ENCODE results near the gene CLDN12.

CLDN12 gene

GRCh38 chr7:90391488-90391887 is 11.8 kb upstream of the CLDN12 start:
- H3K4me3 ChIP-seq (ENCODE audit: control insufficient read depth, low read depth, low read length): no peak overlapping the region
- TF ChIP-seq CTCF (conservative IDR thresholded peaks at IDR 0.05; ENCODE audit: control insufficient read depth, insufficient read depth, low read depth, low read length): no peak
- DNase-seq (ENCODE audit: low read depth): no peak

- TF ChIP-seq CTCF (conservative IDR thresholded peaks at IDR 0.05; ENCODE audit: control insufficient read depth, insufficient read depth, low read depth, low read length): no peak
- no peak overlapping the region for H3K4me3 ChIP-seq (ENCODE audit: control insufficient read depth, low read depth, low read length)
- DNase-seq (ENCODE audit: low read depth): no peak
These were observed 6.8 kb upstream of the CLDN12 start for GRCh38 chr7:90396420-90396819.

GRCh38 chr7:90401989-90402388 is 1.3 kb upstream of the CLDN12 start:
- no peak for TF ChIP-seq CTCF (conservative IDR thresholded peaks at IDR 0.05; ENCODE audit: control insufficient read depth, insufficient read depth, low read depth, low read length)
- H3K4me3 ChIP-seq (ENCODE audit: control insufficient read depth, low read depth, low read length): no peak overlapping the region
- peak; percentile 62 for DNase-seq (ENCODE audit: low read depth)

GRCh38 chr7:90402785-90403173 is 482 bp upstream of the CLDN12 start:
- TF ChIP-seq CTCF (conservative IDR thresholded peaks at IDR 0.05; ENCODE audit: control insufficient read depth, insufficient read depth, low read depth, low read length): no peak
- H3K4me3 ChIP-seq (ENCODE audit: control insufficient read depth, low read depth, low read length): peak overlapping the region; percentile 91
- no peak for DNase-seq (ENCODE audit: low read depth)

- peak; percentile 72 for DNase-seq (ENCODE audit: low read depth)
- no peak for TF ChIP-seq CTCF (conservative IDR thresholded peaks at IDR 0.05; ENCODE audit: control insufficient read depth, insufficient read depth, low read depth, low read length)
- H3K4me3 ChIP-seq (ENCODE audit: control insufficient read depth, low read depth, low read length): peak overlapping the region; percentile 91
These were observed 1.5 kb downstream of the CLDN12 start for GRCh38 chr7:90404777-90405176.

DNA sequence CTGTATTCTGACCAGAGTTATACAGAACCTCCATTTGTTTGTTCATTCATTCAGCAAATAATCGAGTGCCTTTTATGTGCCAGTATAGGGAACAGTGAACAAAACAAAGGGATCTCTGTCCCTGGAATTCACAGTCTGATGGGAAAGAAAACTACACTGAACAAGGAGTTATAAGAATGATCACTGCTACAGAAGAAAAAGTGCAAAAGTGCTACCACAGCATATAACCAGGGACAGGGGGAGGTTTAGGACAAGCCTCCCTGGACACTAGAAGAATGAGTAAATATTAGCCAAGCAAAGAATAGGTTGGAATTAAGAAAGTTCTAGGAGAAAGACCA is 4.2 kb downstream of the CLDN12 start:
- no peak for DNase-seq (ENCODE audit: low read depth)
- H3K4me3 ChIP-seq (ENCODE audit: control insufficient read depth, low read depth, low read length): no peak overlapping the region
- no peak for TF ChIP-seq CTCF (conservative IDR thresholded peaks at IDR 0.05; ENCODE audit: control insufficient read depth, insufficient read depth, low read depth, low read length)

GRCh38 chr7:90408142-90408541 is 4.9 kb downstream of the CLDN12 start:
- H3K4me3 ChIP-seq (ENCODE audit: control insufficient read depth, low read depth, low read length): no peak overlapping the region
- TF ChIP-seq CTCF (conservative IDR thresholded peaks at IDR 0.05; ENCODE audit: control insufficient read depth, insufficient read depth, low read depth, low read length): no peak
- DNase-seq (ENCODE audit: low read depth): no peak
